ENCODE results near the gene MICALL1.

MICALL1 gene

DNA sequence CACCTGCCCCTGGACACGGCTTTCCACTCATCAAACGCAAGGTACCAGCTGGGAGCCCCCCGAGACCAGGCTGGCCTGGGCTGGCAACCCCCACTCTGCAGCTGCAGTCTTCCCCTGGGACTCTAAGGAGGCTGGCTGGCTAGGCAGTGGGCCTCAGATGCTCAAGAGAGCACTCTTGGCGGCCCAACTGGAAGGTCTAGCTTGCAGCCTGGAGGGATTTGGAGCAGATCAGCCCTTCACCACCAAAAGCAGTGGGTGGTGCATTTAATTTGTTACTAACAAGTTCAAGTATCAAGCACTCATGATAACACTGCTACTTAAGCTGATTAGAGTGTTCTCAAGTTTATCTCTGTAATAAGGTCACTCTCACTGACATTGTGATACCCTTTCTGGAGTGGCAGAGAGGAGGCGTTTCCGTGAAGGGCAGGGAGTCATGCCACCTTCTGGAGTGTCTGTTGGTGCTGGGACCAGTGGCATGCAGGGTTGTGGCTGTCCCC, 25.8 kb downstream of the MICALL1 start:
- H3K27ac ChIP-seq: no peak overlapping the region
- TF ChIP-seq, protein P1, sequence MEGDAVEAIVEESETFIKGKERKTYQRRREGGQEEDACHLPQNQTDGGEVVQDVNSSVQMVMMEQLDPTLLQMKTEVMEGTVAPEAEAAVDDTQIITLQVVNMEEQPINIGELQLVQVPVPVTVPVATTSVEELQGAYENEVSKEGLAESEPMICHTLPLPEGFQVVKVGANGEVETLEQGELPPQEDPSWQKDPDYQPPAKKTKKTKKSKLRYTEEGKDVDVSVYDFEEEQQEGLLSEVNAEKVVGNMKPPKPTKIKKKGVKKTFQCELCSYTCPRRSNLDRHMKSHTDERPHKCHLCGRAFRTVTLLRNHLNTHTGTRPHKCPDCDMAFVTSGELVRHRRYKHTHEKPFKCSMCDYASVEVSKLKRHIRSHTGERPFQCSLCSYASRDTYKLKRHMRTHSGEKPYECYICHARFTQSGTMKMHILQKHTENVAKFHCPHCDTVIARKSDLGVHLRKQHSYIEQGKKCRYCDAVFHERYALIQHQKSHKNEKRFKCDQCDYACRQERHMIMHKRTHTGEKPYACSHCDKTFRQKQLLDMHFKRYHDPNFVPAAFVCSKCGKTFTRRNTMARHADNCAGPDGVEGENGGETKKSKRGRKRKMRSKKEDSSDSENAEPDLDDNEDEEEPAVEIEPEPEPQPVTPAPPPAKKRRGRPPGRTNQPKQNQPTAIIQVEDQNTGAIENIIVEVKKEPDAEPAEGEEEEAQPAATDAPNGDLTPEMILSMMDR (conservative IDR thresholded peaks at IDR 0.05): no peak
- TF ChIP-seq ZFX (IDR thresholded peaks at IDR 0.05): no peak

DNA sequence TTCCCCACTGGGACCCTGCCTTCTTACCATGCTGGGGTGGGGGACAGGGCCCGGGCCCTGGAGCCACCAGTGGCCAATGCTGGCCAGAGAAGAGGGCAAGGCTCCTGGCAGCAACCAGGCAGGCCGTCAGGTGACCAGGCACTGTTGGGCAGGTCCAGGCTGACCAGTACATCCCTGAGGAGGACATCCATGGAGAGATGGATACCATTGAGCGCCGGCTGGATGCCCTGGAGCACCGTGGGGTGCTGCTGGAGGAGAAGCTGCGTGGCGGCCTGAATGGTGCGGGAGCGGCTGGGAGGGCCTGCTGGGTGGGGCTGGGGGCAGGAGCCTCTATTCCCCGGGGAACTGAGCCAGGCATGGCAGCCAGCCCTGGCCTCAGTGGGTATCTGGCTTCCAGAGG, 26.3 kb downstream of the MICALL1 start:
- H3K27ac ChIP-seq: no peak overlapping the region
- TF ChIP-seq, protein P1 (conservative IDR thresholded peaks at IDR 0.05): no peak
- no peak for TF ChIP-seq ZFX (IDR thresholded peaks at IDR 0.05)

DNA sequence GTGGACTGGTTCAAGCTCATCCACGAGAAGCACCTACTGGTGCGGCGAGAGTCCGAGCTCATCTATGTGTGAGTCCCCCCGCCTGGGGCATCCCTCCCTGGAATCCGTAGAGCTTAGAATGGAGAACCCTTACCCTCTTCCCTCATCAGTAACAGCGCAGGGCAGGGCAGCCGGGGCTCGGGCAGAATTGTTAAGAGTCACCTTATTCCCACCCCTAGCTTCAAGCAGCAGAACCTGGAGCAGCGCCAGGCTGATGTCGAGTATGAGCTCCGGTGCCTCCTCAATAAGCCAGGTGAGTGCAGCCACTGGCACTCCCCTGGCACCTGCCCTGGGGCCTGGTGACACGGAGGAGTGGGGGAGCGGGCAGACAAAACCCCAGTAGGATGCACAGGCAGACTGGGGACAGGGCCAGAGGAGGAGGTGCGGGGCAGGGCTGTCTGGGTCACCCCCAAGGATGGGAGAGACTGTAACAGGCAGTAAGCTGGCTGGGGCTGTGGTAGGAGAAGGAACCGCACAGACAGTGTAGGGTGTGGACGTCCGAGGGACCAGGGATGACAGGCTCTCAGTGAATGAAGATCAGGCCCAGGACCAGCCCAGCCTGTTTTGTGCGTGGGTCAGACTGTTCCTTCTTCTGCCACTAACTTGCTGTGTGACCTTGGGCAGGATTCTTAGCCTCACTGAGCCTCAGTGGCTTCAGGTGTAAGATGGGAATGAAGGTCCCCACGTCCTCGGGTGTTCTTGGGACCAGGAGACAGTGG, 26.9 kb downstream of the MICALL1 start:
- TF ChIP-seq ZFX (IDR thresholded peaks at IDR 0.05): no peak
- TF ChIP-seq, protein P1 (conservative IDR thresholded peaks at IDR 0.05): no peak
- H3K27ac ChIP-seq: peak overlapping the region; percentile 55

DNA sequence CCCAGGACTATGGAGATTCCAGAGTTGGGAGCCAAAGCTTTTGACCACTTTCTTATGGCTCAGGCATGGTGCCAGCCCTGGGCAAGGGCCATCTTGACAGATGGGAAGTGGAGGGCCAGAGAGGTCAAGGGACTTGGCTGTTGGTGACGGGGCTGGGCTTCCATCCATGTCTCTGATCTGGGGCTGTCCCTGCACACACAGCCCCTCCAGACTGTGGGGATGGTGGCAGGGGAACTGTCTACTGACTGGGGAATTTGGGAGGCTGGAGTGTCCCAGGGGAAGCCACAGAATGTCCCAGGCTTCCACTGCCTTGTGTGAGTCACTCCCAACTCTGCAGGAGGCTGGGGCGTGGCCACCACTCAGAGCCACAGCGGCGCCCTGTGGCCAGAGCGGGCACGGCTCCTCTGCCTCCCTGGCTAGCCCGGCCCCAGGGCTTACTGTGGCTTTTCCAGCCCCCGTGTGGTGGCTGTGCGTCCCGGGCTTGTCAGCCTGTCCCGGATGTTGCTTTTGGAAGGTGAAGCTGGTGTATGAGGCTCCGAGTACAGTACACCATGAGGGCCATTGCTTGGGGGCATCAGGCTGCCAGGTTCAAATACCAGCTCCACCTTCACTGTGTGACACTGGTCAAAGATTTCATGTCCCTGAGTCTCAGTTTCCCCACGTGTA, 27.7 kb downstream of the MICALL1 start:
- no peak for TF ChIP-seq ZFX (IDR thresholded peaks at IDR 0.05)
- TF ChIP-seq, protein P1 (conservative IDR thresholded peaks at IDR 0.05): peak; percentile 99
- peak overlapping the region; percentile 55 for H3K27ac ChIP-seq

DNA sequence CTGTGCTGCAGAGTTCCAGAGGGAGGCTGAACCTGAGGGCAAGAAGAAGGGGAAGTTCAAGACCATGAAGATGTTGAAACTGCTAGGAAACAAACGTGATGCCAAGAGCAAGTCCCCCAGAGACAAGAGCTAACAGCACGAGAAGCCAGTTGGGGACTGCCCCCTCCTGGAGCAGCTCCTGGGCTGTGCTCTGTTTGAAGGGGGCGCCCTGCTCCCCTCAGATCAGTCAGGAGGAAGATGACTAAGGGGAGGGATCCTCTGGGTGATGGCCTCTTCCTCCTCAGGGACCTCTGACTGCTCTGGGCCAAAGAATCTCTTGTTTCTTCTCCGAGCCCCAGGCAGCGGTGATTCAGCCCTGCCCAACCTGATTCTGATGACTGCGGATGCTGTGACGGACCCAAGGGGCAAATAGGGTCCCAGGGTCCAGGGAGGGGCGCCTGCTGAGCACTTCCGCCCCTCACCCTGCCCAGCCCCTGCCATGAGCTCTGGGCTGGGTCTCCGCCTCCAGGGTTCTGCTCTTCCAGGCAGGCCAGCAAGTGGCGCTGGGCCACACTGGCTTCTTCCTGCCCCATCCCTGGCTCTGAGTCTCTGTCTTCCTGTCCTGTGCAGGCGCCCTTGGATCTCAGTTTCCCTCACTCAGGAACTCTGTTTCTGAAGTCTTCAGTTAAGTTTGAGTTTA, 34.7 kb downstream of the MICALL1 start:
- H3K27ac ChIP-seq: no peak overlapping the region
- TF ChIP-seq, protein P1 (conservative IDR thresholded peaks at IDR 0.05): no peak
- no peak for TF ChIP-seq ZFX (IDR thresholded peaks at IDR 0.05)

DNA sequence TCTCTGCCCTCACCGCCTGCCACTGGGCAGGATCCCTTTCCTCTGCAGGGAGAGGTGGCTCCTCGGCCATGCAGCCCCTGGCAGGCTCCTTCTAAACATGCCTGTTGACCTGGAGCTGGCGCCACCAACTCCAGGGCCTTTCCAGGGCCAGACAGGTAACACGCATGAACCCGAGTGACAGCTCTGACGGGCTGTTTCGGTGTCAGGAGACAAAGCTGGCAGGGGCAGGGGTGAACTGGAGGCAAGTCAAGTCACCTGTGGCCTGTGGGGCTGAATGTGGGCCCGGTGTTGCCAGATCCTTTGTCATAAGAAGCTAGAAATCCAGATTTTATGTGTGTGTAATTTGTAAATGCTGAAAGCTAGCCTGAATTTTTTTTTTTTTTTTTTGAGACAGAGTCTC, 36.0 kb downstream of the MICALL1 start:
- H3K27ac ChIP-seq: no peak overlapping the region
- no peak for TF ChIP-seq ZFX (IDR thresholded peaks at IDR 0.05)
- TF ChIP-seq, protein P1 (conservative IDR thresholded peaks at IDR 0.05): no peak
